T-helper 2 cell treated with Interferon-gamma antibody and Interleukin-4, amounts not matched to agents 5 μg/mL and 100 μg/mL, for 36 hours (primary cell): ENCODE results near the gene HUWE1.
A peak's percentile ranks its signal among the peaks of the same experiment; 100 is the strongest.

Source experiments
- DNase-seq: peaks from one replicate; pipeline ENCODE4 v3.0.0; 2021; ENCODE audit warnings: low spot score
- H3K27ac Mint-ChIP-seq: one replicate; pipeline ENCODE4 v1.8.0; 2021; ENCODE audit warnings: mild to moderate bottlenecking, mixed read lengths
- H3K27me3 Mint-ChIP-seq: one replicate; pipeline ENCODE4 v1.8.0; 2021; ENCODE audit warnings: low read depth, mixed read lengths
- H3K36me3 Mint-ChIP-seq: one replicate; pipeline ENCODE4 v1.8.0; 2021; ENCODE audit warnings: low read depth, mixed read lengths
- H3K4me1 Mint-ChIP-seq: one replicate; pipeline ENCODE4 v1.8.0; 2021; ENCODE audit warnings: low read depth, mixed read lengths
- H3K4me3 Mint-ChIP-seq: one replicate; pipeline ENCODE4 v1.8.0; 2022; ENCODE audit warnings: mild to moderate bottlenecking, moderate library complexity, mixed read lengths
- H3K9me3 Mint-ChIP-seq: one replicate; pipeline ENCODE4 v1.8.0; 2021; ENCODE audit warnings: mixed read lengths

Gene HUWE1

DNA sequence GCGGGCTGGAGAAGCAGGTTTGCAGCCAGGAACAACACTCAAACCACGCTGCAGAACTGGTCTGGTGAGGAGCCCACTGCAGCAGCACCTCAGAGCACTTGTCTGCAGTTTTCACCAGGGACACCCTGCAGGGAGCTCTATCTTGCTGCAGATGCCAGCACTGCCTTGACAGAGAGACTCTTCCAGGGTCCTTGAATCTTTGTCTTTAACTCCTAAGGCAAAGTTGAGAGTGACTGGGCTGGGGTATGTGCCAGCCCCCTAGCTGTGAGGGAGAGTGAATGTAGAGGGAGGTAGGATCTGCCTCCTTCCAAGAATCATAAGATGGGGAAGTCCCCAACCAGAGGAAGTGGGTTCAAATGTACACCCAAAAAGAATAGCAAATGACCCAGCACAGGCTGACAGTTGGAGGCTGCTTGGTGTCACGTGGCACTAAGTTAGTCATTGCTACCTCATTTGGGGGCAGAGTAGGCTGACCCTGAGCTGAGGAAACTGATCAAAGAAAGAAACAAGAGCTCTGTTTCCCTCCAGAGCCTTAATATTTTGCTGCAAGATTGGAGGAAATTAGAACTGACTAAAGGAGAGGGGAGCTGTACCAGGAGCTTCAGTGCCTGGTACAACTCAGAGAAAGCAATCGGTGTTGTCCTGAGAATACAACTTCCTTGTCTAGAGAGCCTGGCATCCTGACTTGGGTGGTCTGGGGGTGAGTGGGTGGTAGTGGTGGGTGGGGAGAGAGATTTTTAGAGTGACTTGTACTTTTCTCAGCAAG lies 28.2 kb upstream of the HUWE1 start:
- Mint-ChIP-seq H3K27ac (peak overlapping the region; percentile 99), H3K4me1 (peaks cover 42% of the 10 kb centered on the region), H3K9me3 (no peaks in the 10 kb centered on the region), H3K27me3 (no peaks in the 10 kb centered on the region), H3K36me3 (peaks cover 16% of the 10 kb centered on the region), H3K4me3 (peak overlapping the region; percentile 88)
- DNase-seq = peak; percentile 76

DNA sequence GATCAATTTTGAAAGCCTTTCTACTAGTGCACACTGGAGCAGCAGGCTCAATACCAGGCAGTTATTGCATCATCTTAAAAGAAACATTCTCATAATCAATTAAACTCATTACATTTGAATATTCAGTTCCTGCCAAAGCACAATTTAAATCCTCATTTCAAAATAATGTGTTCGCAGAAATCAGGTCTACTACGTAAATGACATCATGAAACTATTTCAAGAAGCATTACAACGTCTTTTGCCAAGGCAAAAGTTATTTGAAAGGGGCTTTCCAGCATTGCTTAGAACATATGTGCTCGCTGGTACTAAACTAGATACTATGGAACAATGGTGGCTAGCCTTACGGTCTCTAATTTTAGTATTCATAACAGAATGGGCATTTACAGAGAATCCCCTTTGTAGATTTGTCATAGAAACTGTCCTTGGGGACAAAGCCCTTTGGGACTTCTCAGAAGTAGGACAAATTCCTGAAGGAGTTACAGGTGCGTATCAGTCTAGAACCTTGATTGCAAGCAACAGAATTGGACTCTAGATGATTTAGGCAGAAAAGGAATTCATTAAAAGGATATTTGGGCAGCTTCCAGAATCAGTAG lies 27.6 kb upstream of the HUWE1 start:
- Mint-ChIP-seq H3K4me1 (peaks cover 45% of the 10 kb centered on the region), H3K4me3 (peak overlapping the region; percentile 88), H3K9me3 (no peaks in the 10 kb centered on the region), H3K27me3 (no peaks in the 10 kb centered on the region), H3K27ac (peak overlapping the region; percentile 99), H3K36me3 (peaks cover 23% of the 10 kb centered on the region)
- DNase-seq = no peak

DNA sequence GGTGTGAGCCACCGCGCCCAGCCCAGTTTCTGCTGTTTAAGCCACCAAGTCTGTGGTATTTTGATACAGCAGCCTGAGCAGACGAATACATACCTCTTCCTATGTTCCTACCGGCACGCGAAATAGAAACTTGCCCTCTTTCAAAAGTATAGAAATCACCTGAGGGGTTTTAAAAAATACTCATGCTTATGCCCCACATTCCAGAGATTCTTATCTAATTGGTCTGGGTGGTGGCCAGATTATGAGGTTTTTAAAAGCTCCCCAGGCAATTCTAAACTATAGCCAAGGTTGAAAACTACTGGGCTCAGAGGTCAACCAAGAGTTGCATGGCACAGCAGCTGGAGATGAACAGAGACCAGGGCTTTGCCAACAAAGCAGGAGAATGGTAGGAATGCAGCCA lies 24.9 kb upstream of the HUWE1 start:
- no peaks in the 10 kb centered on the region for H3K27me3 Mint-ChIP-seq

DNA sequence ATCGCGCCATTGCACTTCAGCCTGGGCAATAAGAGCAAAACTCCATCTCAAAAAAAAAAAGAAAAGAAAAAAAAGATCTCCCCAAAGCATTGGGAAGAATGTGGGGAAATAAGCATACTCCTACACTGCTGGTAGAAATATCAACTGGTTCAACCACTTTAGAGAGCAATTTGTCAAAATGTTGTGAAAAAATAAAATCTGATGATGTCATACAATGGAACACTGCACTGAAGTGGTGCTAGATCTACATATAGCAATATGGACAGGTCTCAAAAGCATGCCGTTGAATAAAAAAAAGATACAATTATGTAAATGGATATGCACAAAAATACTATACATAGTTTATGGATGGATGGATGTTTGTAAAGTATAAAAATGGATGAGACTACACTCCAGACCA lies 18.3 kb upstream of the HUWE1 start:
- no peak for DNase-seq
- peaks cover 59% of the 10 kb centered on the region for H3K36me3 Mint-ChIP-seq
- H3K4me3 Mint-ChIP-seq = no peak overlapping the region
- peaks cover 4% of the 10 kb centered on the region for H3K9me3 Mint-ChIP-seq
- peaks cover 7% of the 10 kb centered on the region for H3K4me1 Mint-ChIP-seq
- H3K27ac Mint-ChIP-seq = no peak overlapping the region
- no peaks in the 10 kb centered on the region for H3K27me3 Mint-ChIP-seq

More for the DNA sequence above, 24.9 kb upstream of the HUWE1 start:
- Mint-ChIP-seq H3K4me3 (peak overlapping the region; percentile 32), H3K36me3 (peaks cover 36% of the 10 kb centered on the region), H3K27ac (peak overlapping the region; percentile 20), H3K4me1 (peaks cover 27% of the 10 kb centered on the region), H3K9me3 (no peaks in the 10 kb centered on the region)
- DNase-seq = no peak

DNA sequence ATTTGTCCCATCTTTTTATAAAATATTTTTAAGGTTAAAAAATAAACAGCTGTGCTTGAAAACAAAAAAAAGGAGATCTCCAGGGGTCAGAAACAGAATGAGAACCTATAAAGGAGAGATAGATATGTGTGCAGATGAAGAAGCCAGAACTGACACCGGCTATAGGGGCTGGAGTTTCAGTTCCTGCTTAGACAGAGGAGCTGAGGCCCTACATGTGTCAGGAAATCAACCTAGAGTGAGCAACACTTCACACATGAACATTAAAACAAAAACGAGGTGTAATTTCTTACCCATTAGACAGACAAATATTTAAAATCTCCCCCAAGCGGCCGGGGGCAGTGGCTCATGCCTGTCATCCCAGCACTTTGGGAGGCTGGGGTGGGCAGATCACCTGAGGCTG lies 17.8 kb upstream of the HUWE1 start:
- Mint-ChIP-seq H3K4me3 (no peak overlapping the region), H3K27ac (no peak overlapping the region), H3K4me1 (peaks cover 5% of the 10 kb centered on the region), H3K9me3 (peaks cover 4% of the 10 kb centered on the region), H3K27me3 (no peaks in the 10 kb centered on the region), H3K36me3 (peaks cover 55% of the 10 kb centered on the region)
- DNase-seq = no peak

DNA sequence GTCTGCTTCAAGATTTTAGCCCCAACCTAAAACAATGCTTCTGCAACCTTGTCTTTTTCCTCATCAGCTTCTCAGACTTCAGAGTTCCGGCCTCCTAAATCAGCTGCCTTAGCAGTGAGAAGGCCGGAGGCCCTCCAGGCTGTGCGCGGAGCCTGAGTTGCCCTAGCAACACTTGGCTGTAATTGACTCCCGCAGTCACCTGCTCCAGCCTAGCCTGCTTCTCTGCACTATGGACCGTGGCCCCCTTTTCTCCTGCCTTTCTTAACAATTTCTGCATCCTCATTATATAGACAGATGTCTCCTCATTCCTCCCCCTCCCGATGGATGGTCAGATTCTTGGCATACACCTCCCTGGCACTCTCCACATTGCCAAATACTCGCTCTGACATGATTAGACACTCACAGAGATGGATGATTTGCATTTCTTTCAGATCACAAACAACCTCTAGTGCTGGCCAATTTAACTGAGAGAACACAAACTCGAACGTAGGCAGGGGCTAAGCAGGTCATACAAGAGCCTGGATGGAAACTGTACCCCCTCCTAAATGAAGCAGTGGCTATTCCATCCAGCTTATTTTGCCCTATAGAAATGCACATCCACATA lies 9.5 kb upstream of the HUWE1 start:
- peaks cover 30% of the 10 kb centered on the region for H3K4me1 Mint-ChIP-seq
- peaks cover 26% of the 10 kb centered on the region for H3K36me3 Mint-ChIP-seq
- peaks cover 4% of the 10 kb centered on the region for H3K9me3 Mint-ChIP-seq
- H3K4me3 Mint-ChIP-seq = no peak overlapping the region
- H3K27ac Mint-ChIP-seq = peak overlapping the region; percentile 20
- DNase-seq = no peak
- H3K27me3 Mint-ChIP-seq = no peaks in the 10 kb centered on the region

DNA sequence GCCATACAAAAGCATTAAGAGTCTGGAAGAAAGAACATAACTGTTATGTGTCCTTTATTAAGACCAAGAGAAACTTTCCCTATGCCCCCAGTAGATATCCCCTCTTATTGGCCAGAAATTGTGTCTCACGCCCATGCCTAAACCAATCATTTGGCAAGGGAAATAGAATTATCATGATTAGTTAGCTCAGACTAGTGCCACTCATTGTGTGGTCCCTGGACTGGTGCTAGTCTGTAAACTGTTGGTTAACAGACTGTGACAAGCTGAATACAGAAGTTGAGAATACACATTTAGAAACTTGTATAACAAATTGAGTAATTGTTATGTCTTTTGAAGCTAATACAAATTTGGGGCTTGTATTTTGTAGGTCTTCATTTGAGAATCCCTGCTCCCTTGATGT lies 8.1 kb upstream of the HUWE1 start:
- peaks cover 14% of the 10 kb centered on the region for H3K36me3 Mint-ChIP-seq
- H3K9me3 Mint-ChIP-seq = no peaks in the 10 kb centered on the region
- H3K27ac Mint-ChIP-seq = no peak overlapping the region
- H3K27me3 Mint-ChIP-seq = no peaks in the 10 kb centered on the region
- peak overlapping the region; percentile 28 for H3K4me3 Mint-ChIP-seq
- peaks cover 36% of the 10 kb centered on the region for H3K4me1 Mint-ChIP-seq
- no peak for DNase-seq

DNA sequence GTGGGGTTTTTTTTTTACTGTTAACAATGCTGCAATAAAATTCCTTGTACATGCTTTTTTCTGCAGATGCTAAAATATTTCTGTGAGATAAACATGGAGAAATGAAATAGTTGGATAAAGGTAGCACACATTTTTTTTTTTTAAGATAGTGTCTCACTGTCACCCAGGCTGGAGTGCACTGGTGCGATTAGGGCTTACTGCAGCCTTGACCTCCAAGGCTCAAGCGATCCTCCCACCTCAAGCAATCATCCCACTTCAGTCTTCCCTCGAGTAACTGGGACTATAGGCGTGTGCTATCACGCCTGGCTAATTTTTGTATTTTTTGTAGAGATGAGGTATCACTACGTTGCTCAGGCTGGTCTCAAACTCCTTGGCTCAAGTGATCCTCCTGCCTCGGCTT lies 1.8 kb upstream of the HUWE1 start:
- H3K4me1 Mint-ChIP-seq = peaks cover 23% of the 10 kb centered on the region
- DNase-seq = no peak
- no peaks in the 10 kb centered on the region for H3K27me3 Mint-ChIP-seq
- no peak overlapping the region for H3K27ac Mint-ChIP-seq
- H3K36me3 Mint-ChIP-seq = peaks cover 4% of the 10 kb centered on the region
- H3K4me3 Mint-ChIP-seq = no peak overlapping the region
- no peaks in the 10 kb centered on the region for H3K9me3 Mint-ChIP-seq

DNA sequence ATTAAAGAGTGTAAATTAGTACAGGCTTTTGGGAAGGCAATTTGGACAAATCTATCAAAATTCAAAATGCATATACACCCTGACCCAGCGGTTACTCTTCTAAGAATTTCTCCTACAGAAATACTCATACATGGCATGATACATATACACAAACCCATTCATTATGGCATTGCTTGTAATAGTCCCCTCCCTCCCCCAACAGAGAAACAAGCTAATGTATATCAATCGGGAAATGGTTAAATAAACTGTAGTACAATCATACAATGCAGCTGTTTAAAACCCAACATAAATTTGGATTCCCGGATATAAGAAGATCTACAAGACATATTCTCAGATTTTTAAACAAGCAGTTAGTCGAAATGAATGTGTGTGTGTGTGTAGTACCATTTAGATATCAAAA lies 808 bp downstream of the HUWE1 start:
- H3K27ac Mint-ChIP-seq = peak overlapping the region; percentile 96
- H3K9me3 Mint-ChIP-seq = no peaks in the 10 kb centered on the region
- H3K4me3 Mint-ChIP-seq = peak overlapping the region; percentile 96
- no peak for DNase-seq
- no peaks in the 10 kb centered on the region for H3K27me3 Mint-ChIP-seq
- H3K4me1 Mint-ChIP-seq = peaks cover 22% of the 10 kb centered on the region
- peaks cover 17% of the 10 kb centered on the region for H3K36me3 Mint-ChIP-seq

DNA sequence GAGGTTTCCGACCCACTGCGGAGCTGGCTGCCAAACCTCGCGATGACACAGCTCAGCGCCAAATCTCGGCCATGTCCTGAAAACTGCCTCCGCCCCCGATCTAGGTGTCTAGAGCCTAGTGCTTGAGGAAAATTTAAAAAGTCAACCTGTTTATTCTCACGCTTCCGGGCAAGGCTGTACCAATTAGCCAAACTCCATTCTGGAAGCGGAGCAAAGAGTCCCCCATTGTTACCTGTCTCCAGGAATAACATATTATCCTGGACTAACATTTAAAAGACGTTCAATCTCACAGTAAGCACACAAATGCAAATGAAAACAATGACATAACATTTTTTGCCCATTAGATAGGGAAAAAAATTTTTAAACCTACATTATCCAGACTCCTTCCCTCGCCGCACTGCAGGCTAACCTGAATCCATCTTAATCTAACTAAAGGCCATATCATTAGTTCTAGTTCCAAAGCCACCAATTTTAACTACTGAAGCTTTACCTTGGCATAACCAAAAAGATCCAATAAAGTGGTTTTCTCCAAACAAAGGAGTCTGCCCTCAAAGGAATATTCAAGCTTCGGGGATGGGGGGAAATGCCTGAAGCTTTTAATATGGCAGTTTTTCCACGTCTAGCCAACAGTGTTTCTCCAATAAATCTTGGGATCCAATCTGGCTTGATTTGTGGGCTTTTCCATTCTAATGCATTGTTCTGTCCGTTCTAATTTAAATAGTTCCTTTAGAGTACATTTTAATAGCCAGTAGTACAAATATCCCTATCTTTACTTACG lies 1.9 kb downstream of the HUWE1 start:
- DNase-seq = no peak
- H3K9me3 Mint-ChIP-seq = no peaks in the 10 kb centered on the region
- peak overlapping the region; percentile 96 for H3K4me3 Mint-ChIP-seq
- H3K36me3 Mint-ChIP-seq = peaks cover 25% of the 10 kb centered on the region
- peak overlapping the region; percentile 96 for H3K27ac Mint-ChIP-seq
- peaks cover 27% of the 10 kb centered on the region for H3K4me1 Mint-ChIP-seq
- H3K27me3 Mint-ChIP-seq = no peaks in the 10 kb centered on the region

DNA sequence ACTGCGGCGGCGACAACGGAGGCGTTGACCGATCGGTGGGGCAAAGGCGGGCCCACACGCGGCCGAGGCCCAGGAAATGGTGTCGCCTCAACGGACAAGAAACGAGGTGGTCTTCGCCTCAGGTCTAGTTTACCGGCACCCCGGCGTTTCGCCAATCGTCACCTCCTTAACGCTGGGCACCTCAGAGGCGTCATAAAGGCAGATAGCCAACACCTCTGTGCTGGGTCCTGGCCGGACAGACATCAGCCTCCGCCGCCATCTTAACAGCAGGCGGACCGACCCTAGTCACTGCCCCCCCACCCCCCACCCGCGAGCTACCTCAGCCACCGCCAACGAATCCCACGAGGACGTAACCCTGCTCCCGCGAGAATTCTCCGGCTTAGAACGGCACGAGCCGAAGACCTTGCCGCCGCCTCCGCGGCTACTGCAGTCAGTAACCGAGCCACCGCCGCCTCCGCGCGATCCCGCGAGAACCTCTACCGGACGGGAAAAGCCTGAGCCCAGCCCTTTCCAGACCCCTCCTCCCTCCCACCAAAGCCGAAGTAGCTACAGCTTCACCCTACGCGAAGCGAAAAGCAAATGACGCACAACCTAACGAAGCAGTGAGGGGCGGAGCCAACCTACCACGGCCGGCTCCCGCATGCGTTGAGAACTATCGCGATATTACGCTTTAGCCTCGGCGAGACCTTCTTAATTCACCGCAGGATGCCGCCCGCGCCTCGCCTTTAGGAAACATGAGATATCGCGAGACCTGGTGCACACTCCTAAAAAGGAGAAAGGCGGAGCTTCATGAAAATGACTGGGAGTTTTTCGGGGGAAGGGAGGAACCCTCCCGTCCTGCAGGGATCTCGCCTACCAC lies 2.7 kb downstream of the HUWE1 start:
- peak; percentile 91 for DNase-seq
- H3K27ac Mint-ChIP-seq = peak overlapping the region; percentile 96
- peak overlapping the region; percentile 96 for H3K4me3 Mint-ChIP-seq
- no peaks in the 10 kb centered on the region for H3K27me3 Mint-ChIP-seq
- peaks cover 31% of the 10 kb centered on the region for H3K36me3 Mint-ChIP-seq
- no peaks in the 10 kb centered on the region for H3K9me3 Mint-ChIP-seq
- peaks cover 26% of the 10 kb centered on the region for H3K4me1 Mint-ChIP-seq

DNA sequence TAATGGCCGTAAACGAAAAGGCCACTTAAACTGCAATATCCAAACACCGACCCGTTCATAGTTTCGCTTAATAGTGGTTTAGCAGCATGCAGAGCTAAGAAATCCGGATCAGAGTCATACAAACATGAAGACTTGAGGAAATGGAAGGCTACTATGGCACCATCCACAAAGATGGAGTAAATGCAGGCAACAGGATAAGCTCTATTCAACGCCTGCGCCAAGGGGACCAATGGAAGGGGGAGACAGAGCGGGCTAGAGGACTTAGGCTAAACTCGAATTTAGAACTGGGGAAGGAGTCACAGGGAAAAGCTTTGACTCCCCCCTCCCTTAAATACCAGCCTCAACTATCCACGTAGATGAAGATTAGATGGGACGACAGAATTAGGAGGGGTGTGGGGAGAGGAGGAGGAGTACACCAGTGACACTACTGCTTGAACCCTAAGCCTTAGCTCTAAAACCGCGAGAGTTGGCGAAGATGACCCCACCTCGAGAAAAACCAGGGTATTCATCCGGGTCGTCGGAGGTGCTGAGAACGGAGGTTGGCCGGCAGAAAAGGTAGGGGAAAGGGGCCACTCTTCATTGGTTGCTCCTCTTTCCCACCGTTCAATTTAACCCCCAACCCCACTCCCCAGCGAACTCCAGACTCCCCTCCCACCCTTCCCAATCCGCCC lies 3.5 kb downstream of the HUWE1 start:
- Mint-ChIP-seq H3K36me3 (peaks cover 38% of the 10 kb centered on the region), H3K4me1 (peaks cover 32% of the 10 kb centered on the region)

DNA sequence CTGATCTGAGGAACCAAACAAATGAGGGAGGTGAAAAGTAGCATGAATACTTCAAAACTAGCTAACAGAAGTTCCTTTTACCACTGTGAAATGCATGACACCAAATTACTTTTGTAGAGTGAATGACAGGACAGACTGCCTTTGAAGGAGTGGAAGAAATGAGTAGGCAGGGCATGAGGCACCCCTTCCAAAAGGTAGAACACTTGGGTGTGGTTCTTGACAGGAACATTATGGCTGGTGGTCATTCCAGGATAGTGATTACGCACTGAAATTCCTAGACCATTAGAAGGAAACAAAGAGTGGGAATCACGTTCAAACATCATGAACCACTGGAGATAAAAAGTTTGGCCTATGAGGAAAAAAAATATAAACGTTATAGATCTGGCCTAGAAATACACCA lies 4.9 kb downstream of the HUWE1 start:
- Mint-ChIP-seq H3K9me3 (no peaks in the 10 kb centered on the region), H3K4me3 (peak overlapping the region; percentile 63), H3K27ac (peak overlapping the region; percentile 68), H3K36me3 (peaks cover 47% of the 10 kb centered on the region), H3K27me3 (no peaks in the 10 kb centered on the region), H3K4me1 (peaks cover 35% of the 10 kb centered on the region)
- DNase-seq = peak; percentile 10

More for the DNA sequence above, 3.5 kb downstream of the HUWE1 start:
- peak overlapping the region; percentile 96 for H3K27ac Mint-ChIP-seq
- DNase-seq = peak; percentile 21
- no peaks in the 10 kb centered on the region for H3K27me3 Mint-ChIP-seq
- H3K9me3 Mint-ChIP-seq = no peaks in the 10 kb centered on the region
- peak overlapping the region; percentile 96 for H3K4me3 Mint-ChIP-seq
